Right lobe of liver (tissue), 6 donors: ENCODE results near the gene TMEM204. TPM values are rescaled to one million over a fixed set of nuclear protein-coding genes. Genes with fewer than 3 reads are reported as not detected.

Source experiments
- ATAC-seq, 4 donors: fragments of 200-7000 bp; cut with Tn5 transposase; one replicate each; pipeline ENCODE4 v1.9.1; 2020; ENCODE audit warnings: mild to moderate bottlenecking in 4 of 4, moderate library complexity in 4 of 4
- DNase-seq, 3 donors: peaks; one replicate each; pipeline ENCODE4 v3.0.0-alpha.2; 2020
- H3K27ac ChIP-seq, 3 donors: fragments of 200-600 bp; one replicate each; pipeline ENCODE4 v1.8.0; 2022
- H3K27me3 ChIP-seq, 2 donors: fragments of 200-600 bp; one replicate each; pipeline ENCODE4 v1.8.0; 2022
- H3K36me3 ChIP-seq, 4 donors: fragments of 200-600 bp; sonication (generic) in 1 of 4; one replicate each; pipeline versions ENCODE4 v1.5.1 to v1.8.0; 2017 to 2022; ENCODE audit warnings: control low read depth in 1 of 4
- H3K4me1 ChIP-seq, 4 donors: fragments of 200-600 bp; sonication (generic) in 1 of 4; one replicate each; pipeline versions ENCODE4 v1.5.1 to v1.8.0; 2017 to 2022; ENCODE audit warnings: control low read depth in 1 of 4
- H3K4me3 ChIP-seq, 3 donors: fragments of 200-600 bp; one replicate each; pipeline ENCODE4 v1.8.0; 2022
- H3K9me3 ChIP-seq, 4 donors: fragments of 200-600 bp; sonication (generic) in 1 of 4; one replicate each; pipeline versions ENCODE4 v1.5.1 to v1.8.0; 2017 to 2022; ENCODE audit warnings: control low read depth in 1 of 4
- POLR2A ChIP-seq: fragments of 450-650 bp; IDR thresholded peaks from one replicate; pipeline ENCODE4 v1.6.1; 2017; ENCODE audit warnings: antibody characterized with exemption, mild to moderate bottlenecking
- WGBS: methylation state at CpG from one replicate; pipeline ENCODE4 v1.1.6; 2018; ENCODE audit warnings: low coverage, low lambda C conversion rate; ENCODE audit not compliant: insufficient coverage; ENCODE audit errors: missing lambda C conversion rate; 5-methylcytosine and 5-hydroxymethylcytosine counted together
- intact Hi-C, 2 donors: fragments of 100-400 bp; cut with DNase I; formaldehyde crosslinking; loops; one replicate each; pipeline versions ENCODE4 v1.11.2 to v1.14.1; 2022
- total RNA-seq, 6 experiments: library from RNA; depleted of rRNA in 2 of 6; stranded (reverse); fragments of >200 nt in 2 of 6; fragmentation: NEBNext Ultra II Directional in 3 of 6; extraction: Animal tissue kit (Norgen Biotek cat#: 25700) in 3 of 6; gene quantifications; one replicate each; pipeline versions ENCODE4 v1.1.0 to v1.2.4, GENCODE V29; 2016 to 2023
- TF ChIP-seq, protein P1 (sequence below), 4 donors: fragments of 200-600 bp in 3 of 4; fragments of 450-650 bp in 1 of 4; IDR thresholded peaks; one replicate each; pipeline versions ENCODE4 v1.5.1 to v1.8.0; 2016 to 2022; ENCODE audit warnings: antibody characterized with exemption in 4 of 4, mild to moderate bottlenecking in 2 of 4
- donor health status: DM: no; HTN: yes; CAD: no.
- donor health status: DM: no; HTN: no; CAD: no.
- donor health status: DM: no; HTN: no; CAD: no.
- donor health status: DM: no; HTN: yes; CAD: no.
- donor health status: DM: no; HTN: yes; CAD: no.

TMEM204 gene
- total RNA-seq, 6 experiments from 2014 or later, result 4.7 to 18.7 (median 8.9) TPM

DNA sequence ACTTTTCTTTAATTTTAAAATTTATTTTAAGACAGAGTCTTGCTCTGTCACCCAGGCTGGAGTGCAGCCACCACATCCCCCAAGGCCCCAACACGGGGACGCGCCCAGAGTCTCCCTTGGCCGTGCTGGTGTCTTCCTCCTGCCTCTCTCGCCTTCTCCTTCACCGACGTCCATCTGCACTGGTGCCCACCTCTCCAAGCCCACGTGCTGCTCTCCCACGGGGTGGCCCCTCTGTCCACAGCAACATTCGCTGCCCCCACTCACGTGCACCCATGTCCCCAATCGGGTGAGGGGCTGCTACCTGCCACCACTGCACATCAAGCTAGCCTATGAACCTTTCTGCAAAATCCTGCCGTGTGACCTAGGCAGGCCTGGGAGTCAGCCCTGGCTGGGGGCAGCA, 3.1 kb downstream of the TMEM204 start:
- Histone ChIP-seq H3K4me3 (peak overlapping the region; percentile 42 to 55 (median 50)), H3K27me3 (no peaks in the 10 kb centered on the region), H3K4me1 (no peaks in the 10 kb centered on the region), H3K9me3 (no peaks in the 10 kb centered on the region), H3K36me3 (no peaks in the 10 kb centered on the region), H3K27ac (peak overlapping the region in 1 of 3 donors; percentile 75)
- ATAC-seq, result no peak
- intact Hi-C loops, result no loop called here
- TF ChIP-seq, protein P1, sequence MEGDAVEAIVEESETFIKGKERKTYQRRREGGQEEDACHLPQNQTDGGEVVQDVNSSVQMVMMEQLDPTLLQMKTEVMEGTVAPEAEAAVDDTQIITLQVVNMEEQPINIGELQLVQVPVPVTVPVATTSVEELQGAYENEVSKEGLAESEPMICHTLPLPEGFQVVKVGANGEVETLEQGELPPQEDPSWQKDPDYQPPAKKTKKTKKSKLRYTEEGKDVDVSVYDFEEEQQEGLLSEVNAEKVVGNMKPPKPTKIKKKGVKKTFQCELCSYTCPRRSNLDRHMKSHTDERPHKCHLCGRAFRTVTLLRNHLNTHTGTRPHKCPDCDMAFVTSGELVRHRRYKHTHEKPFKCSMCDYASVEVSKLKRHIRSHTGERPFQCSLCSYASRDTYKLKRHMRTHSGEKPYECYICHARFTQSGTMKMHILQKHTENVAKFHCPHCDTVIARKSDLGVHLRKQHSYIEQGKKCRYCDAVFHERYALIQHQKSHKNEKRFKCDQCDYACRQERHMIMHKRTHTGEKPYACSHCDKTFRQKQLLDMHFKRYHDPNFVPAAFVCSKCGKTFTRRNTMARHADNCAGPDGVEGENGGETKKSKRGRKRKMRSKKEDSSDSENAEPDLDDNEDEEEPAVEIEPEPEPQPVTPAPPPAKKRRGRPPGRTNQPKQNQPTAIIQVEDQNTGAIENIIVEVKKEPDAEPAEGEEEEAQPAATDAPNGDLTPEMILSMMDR (IDR thresholded peaks at IDR 0.05), result no peak
- no peak for TF ChIP-seq POLR2A
- WGBS, result 73% methylated on average over 4 of the region's 13 CpGs
- DNase-seq, result no peak

DNA sequence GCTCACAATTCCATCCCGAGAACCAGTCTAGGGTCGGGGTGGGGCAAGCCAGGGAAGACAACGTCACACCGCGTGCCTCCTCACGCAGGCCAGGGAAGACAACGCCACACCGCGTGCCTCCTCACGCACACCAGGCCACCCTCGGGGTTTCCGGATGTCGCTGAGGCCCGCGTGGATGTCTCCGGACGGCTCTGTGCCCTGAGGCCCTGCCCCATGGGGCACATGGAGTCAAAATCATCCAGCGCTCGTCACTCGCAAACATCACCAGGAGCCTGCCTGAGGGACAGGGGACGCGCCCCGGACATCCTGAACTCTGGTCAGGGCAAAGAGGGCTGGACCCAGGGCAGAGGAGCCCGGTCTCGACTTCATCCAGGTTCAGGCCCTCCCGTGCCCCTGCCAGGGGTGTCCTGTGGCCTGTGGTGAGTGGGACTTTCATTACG, 3.7 kb downstream of the TMEM204 start:
- Histone ChIP-seq H3K36me3 (no peaks in the 10 kb centered on the region), H3K4me3 (peak overlapping the region in 2 of 3 donors; percentile 50 to 55), H3K4me1 (no peaks in the 10 kb centered on the region), H3K27me3 (no peaks in the 10 kb centered on the region), H3K27ac (no peak overlapping the region), H3K9me3 (no peaks in the 10 kb centered on the region)
- intact Hi-C loops, result no loop called here
- peak in 2 of 3 donors; percentile 30 to 54 for DNase-seq
- ATAC-seq, result peak in 1 of 4 donors; percentile 1
- TF ChIP-seq, protein P1 (IDR thresholded peaks at IDR 0.05), result no peak
- no peak for TF ChIP-seq POLR2A
- 80% methylated on average over 15 of the region's 27 CpGs for WGBS

DNA sequence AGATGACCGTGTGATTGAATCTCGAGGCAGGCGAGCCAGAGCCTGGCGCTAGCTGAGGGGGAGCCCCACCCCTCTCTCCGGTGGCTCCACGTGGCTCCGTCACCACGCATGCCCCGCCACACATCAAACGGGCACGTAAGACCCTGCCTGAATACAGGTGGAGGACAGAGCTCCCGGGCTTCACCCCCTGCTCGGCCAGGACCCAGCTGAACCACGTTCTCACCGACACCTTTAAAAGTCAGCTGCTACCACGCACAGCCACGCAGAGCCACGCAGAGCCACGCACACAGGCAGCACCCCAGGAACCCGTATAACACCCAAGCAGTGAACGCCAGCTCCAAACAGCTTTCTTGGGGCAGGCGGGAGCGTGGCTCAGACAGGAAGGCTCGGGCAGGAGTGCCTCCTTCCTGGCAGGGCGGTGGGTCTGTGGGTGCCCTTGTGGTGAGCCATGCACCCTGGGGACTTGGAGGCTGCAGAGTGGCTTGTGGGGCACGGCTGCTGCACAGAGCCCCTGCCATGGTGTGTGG, 4.4 kb downstream of the TMEM204 start:
- DNase-seq, result no peak
- Histone ChIP-seq H3K36me3 (no peaks in the 10 kb centered on the region), H3K4me1 (no peaks in the 10 kb centered on the region), H3K4me3 (no peak overlapping the region), H3K27ac (peak overlapping the region in 1 of 3 donors; percentile 21), H3K9me3 (no peaks in the 10 kb centered on the region), H3K27me3 (no peaks in the 10 kb centered on the region)
- TF ChIP-seq POLR2A, result no peak
- TF ChIP-seq, protein P1 (IDR thresholded peaks at IDR 0.05), result no peak
- WGBS, result 63% methylated on average over 3 of the region's 26 CpGs
- no peak for ATAC-seq
- intact Hi-C loops, result no loop called here

DNA sequence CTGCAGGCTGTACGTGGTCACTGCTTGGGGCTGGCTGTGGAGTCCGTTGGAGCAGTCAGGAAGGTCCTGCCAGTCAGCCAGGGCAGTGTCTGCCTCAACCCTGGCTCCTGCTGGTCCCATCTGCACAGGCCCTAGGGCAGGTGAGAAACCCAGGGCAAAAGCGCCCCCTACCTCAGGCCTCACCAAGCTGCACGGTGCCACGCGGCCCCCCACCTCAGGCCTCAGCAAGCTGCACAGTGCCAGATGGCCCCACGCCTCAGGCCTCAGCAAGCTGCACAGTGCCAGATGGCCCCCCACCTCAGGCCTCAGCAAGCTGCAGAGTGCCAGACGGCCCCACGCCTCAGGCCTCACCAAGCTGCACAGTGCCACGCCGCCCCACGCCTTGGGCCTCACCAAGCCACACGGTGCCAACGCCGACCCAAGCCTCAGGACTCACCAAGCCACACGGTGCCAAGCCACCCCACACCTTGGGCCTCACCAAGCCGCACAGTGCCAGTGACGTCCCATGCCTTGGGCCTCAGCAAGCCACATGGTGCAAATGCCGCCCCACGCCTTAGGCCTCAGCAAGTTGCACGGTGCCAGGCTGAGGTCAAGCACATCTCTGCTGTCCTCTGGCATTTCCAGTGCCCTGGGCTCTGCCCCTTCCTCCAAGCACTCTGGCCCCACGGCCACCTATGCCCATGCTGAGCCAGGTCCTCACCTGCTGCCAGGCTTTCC, 5.5 kb downstream of the TMEM204 start:
- no peaks in the 10 kb centered on the region for H3K4me1 ChIP-seq
- no peak overlapping the region for H3K27ac ChIP-seq
- no peaks in the 10 kb centered on the region for H3K9me3 ChIP-seq
- 100% methylated on average over 1 of the region's 22 CpGs for WGBS
- H3K4me3 ChIP-seq, result no peak overlapping the region
- ATAC-seq, result no peak
- no peaks in the 10 kb centered on the region for H3K36me3 ChIP-seq
- intact Hi-C loops, result no loop called here
- peak in 1 of 3 donors; percentile 54 for DNase-seq
- H3K27me3 ChIP-seq, result no peaks in the 10 kb centered on the region
- TF ChIP-seq, protein P1 (IDR thresholded peaks at IDR 0.05), result no peak
- TF ChIP-seq POLR2A, result no peak
